H1 (cell line): ENCODE measurements around the gene GPR61. TPM values are rescaled to one million over a fixed set of nuclear protein-coding genes. Genes with fewer than 3 reads are reported as not detected.

Experiments
- CTCF ChIA-PET: fragments of 300-600 bp; sonication (Branson Sonifier 250); formaldehyde crosslinking; loops from one replicate; lab custom pipeline; 2021; ENCODE audit not compliant: partially characterized antibody; lab: Charles Lee
- POLR2A ChIA-PET: fragments of 300-600 bp; sonication (Branson Sonifier 250); formaldehyde crosslinking; loops from one replicate; lab custom pipeline; 2021; ENCODE audit warnings: inconsistent platforms; ENCODE audit not compliant: partially characterized antibody; lab: Charles Lee
- DNase-seq, 2 experiments: peaks; one replicate each; pipeline versions ENCODE4 v3.0.0 to v3.0.0-alpha.2; 2010 to 2022; ENCODE audit warnings: low spot score in 2 of 2, low read depth in 1 of 2, mixed read lengths in 1 of 2
- FAIRE-seq: peaks from 2 replicates; lab custom pipeline; 2011; peaks lifted over from hg19 to GRCh38; lab: Jason Lieb, UNC
- H2AFZ ChIP-seq: 2 replicates; pipeline ENCODE4 v1.8.1; 2012; ENCODE audit warnings: low read length, inconsistent platforms
- H2AK5ac ChIP-seq: 2 replicates; pipeline ENCODE4 v1.6.1; 2013; ENCODE audit warnings: low read depth, low read length
- H2BK120ac ChIP-seq: replicated peaks from 2 replicates; pipeline ENCODE3; 2013; ENCODE audit warnings: low read depth, low read length, inconsistent platforms
- H2BK12ac ChIP-seq: 2 replicates; pipeline ENCODE4 v1.6.1; 2013; ENCODE audit warnings: low read depth, low read length
- H2BK15ac ChIP-seq: 2 replicates; pipeline ENCODE4 v1.6.1; 2013; ENCODE audit warnings: low read length
- H2BK20ac ChIP-seq: 2 replicates; pipeline ENCODE4 v1.6.1; 2013; ENCODE audit warnings: low read length
- H2BK5ac ChIP-seq: 2 replicates; pipeline ENCODE4 v1.6.1; 2013; ENCODE audit warnings: low read depth, low read length
- H3K14ac ChIP-seq: 2 replicates; pipeline ENCODE4 v1.6.1; 2013; ENCODE audit warnings: inconsistent platforms; ENCODE audit not compliant: insufficient read length
- H3K18ac ChIP-seq: 2 replicates; pipeline ENCODE4 v1.6.1; 2013; ENCODE audit warnings: low read length; ENCODE audit errors: extremely low read depth
- H3K23ac ChIP-seq: 2 replicates; pipeline ENCODE4 v1.6.1; 2013; ENCODE audit warnings: inconsistent platforms; ENCODE audit not compliant: insufficient read length
- H3K23me2 ChIP-seq: 2 replicates; pipeline ENCODE4 v1.6.1; 2013; ENCODE audit warnings: low read depth, low read length
- H3K27ac ChIP-seq: 2 replicates; pipeline ENCODE4 v1.6.1; 2011; ENCODE audit warnings: low read depth, low read length, inconsistent platforms
- H3K27me3 ChIP-seq, 4 experiments: replicated peaks in 1 of 4; 1 replicate in 1 of 4; 2 replicates in 3 of 4; pipeline versions ENCODE4 v1.6.1 to v1.8.1; 2011 to 2013; ENCODE audit warnings: low read length in 3 of 4, mild to moderate bottlenecking in 3 of 4, inconsistent platforms in 2 of 4, mixed read lengths in 2 of 4, moderate library complexity in 1 of 4; ENCODE audit not compliant: control insufficient read depth in 3 of 4, insufficient read depth in 3 of 4; ENCODE audit errors: extremely low read depth in 1 of 4
- H3K36me3 ChIP-seq, 4 experiments: 2 replicates each; pipeline versions ENCODE4 v1.6.1 to v1.8.1; 2011 to 2013; ENCODE audit warnings: mild to moderate bottlenecking in 4 of 4, low read length in 3 of 4, moderate library complexity in 2 of 4, control low read depth in 1 of 4, inconsistent platforms in 1 of 4; ENCODE audit not compliant: insufficient read depth in 4 of 4, control insufficient read depth in 2 of 4
- H3K4ac ChIP-seq: replicated peaks from 2 replicates; pipeline ENCODE3; 2013; ENCODE audit warnings: low read length, low read depth, mixed read lengths, inconsistent platforms; ENCODE audit not compliant: insufficient read length
- H3K4me1 ChIP-seq, 4 experiments: replicated peaks in 1 of 4; 1 replicate in 1 of 4; 2 replicates in 3 of 4; pipeline versions ENCODE4 v1.6.1 to v1.8.1; 2011 to 2013; ENCODE audit warnings: low read length in 3 of 4, inconsistent platforms in 2 of 4, mixed read lengths in 1 of 4; ENCODE audit not compliant: insufficient read depth in 4 of 4, control insufficient read depth in 3 of 4
- H3K4me2 ChIP-seq, 2 experiments: 2 replicates each; pipeline versions ENCODE4 v1.6.1 to v1.8.1; 2011 to 2013; ENCODE audit warnings: low read depth in 2 of 2, low read length in 2 of 2, control low read depth in 1 of 2, inconsistent platforms in 1 of 2, mild to moderate bottlenecking in 1 of 2; ENCODE audit not compliant: insufficient read depth in 1 of 2
- H3K4me3 ChIP-seq, 4 experiments: fragments of 200-600, 300-600 bp in 1 of 4; sonication (generic), shearing (Covaris generic), sonication (Bioruptor Twin) in 1 of 4; 2 replicates each; pipeline versions ENCODE4 v1.5.1 to v1.8.1; 2011 to 2016; ENCODE audit warnings: low read length in 4 of 4, low read depth in 3 of 4, control low read depth in 2 of 4, inconsistent platforms in 2 of 4, mild to moderate bottlenecking in 2 of 4, mixed read lengths in 1 of 4, moderate library complexity in 1 of 4; ENCODE audit not compliant: insufficient read depth in 2 of 4; ENCODE audit errors: extremely low read depth in 1 of 4
- H3K56ac ChIP-seq: replicated peaks from 2 replicates; pipeline ENCODE3; 2013; ENCODE audit warnings: low read depth, mild to moderate bottlenecking, mixed read lengths, low read length, inconsistent platforms; ENCODE audit not compliant: insufficient read length
- H3K79me1 ChIP-seq: 2 replicates; pipeline ENCODE4 v1.6.1; 2013; ENCODE audit warnings: low read depth, low read length, control low read depth
- H3K79me2 ChIP-seq, 2 experiments: 2 replicates each; pipeline versions ENCODE4 v1.6.1 to v1.8.1; 2012 to 2013; ENCODE audit warnings: low read length in 2 of 2, mild to moderate bottlenecking in 2 of 2, inconsistent platforms in 1 of 2; ENCODE audit not compliant: insufficient read depth in 2 of 2, control insufficient read depth in 1 of 2
- H3K9ac ChIP-seq, 4 experiments: replicated peaks in 1 of 4; 1 replicate in 1 of 4; 2 replicates in 3 of 4; pipeline versions ENCODE4 v1.6.1 to v1.8.1; 2011 to 2013; ENCODE audit warnings: low read depth in 3 of 4, low read length in 3 of 4, control low read depth in 2 of 4, mild to moderate bottlenecking in 2 of 4, moderate library complexity in 2 of 4, inconsistent platforms in 1 of 4; ENCODE audit errors: extremely low read depth in 1 of 4
- H3K9me3 ChIP-seq, 2 experiments: 2 replicates each; pipeline versions ENCODE4 v1.6.1 to v1.8.1; 2012 to 2013; ENCODE audit warnings: mild to moderate bottlenecking in 2 of 2, moderate library complexity in 2 of 2, control low read depth in 1 of 2, inconsistent platforms in 1 of 2, low read depth in 1 of 2, low read length in 1 of 2, mixed read lengths in 1 of 2; ENCODE audit not compliant: insufficient read depth in 2 of 2
- H4K20me1 ChIP-seq, 2 experiments: replicated peaks in 1 of 2; 2 replicates each; pipeline versions ENCODE3 to v1.8.1; 2011 to 2013; ENCODE audit warnings: inconsistent platforms in 2 of 2, low read length in 2 of 2, mild to moderate bottlenecking in 1 of 2; ENCODE audit not compliant: insufficient read depth in 2 of 2, control insufficient read depth in 1 of 2
- H4K5ac ChIP-seq: 2 replicates; pipeline ENCODE4 v1.6.1; 2013; ENCODE audit warnings: low read length, low read depth, mixed read lengths, inconsistent platforms; ENCODE audit not compliant: insufficient read length
- H4K8ac ChIP-seq: 2 replicates; pipeline ENCODE4 v1.8.0; 2013; ENCODE audit warnings: mild to moderate bottlenecking, moderate library complexity, low read length, inconsistent platforms; ENCODE audit not compliant: insufficient read depth; ENCODE audit errors: extremely low read depth
- H4K91ac ChIP-seq: replicated peaks from 2 replicates; pipeline ENCODE3; 2013; ENCODE audit warnings: low read length, mixed read lengths, inconsistent platforms; ENCODE audit not compliant: insufficient read length
- SIX5 ChIP-seq: IDR thresholded peaks from 2 replicates; pipeline ENCODE4 v1.6.1; 2011; ENCODE audit warnings: mild to moderate bottlenecking, low read depth, low read length
- TBP ChIP-seq: IDR thresholded peaks from 2 replicates; pipeline ENCODE4 v1.6.1; 2011; ENCODE audit warnings: low read depth, low read length, improper control_type of control experiment
- WGBS, 2 experiments: shearing (Covaris generic) in 1 of 2; methylation state at CpG; one replicate each; pipeline versions ENCODE4 v1.1.6 to v1.1.7; 2013 to 2015; ENCODE audit warnings: low lambda C conversion rate in 2 of 2, mixed read lengths in 2 of 2, inconsistent platforms in 1 of 2, low coverage in 1 of 2, missing lambda C conversion rate in 1 of 2; ENCODE audit not compliant: insufficient replicate concordance in 2 of 2, insufficient coverage in 1 of 2, insufficient read length in 1 of 2; ENCODE audit errors: extremely low coverage in 1 of 2, missing lambda C conversion rate in 1 of 2; 5-methylcytosine and 5-hydroxymethylcytosine counted together
- polyA plus RNA-seq, 7 experiments: library from polyadenylated mRNA; depleted of rRNA in 3 of 7; stranded (reverse) in 5 of 7; unstranded in 2 of 7; fragments of >200 nt in 5 of 7; fragments of 200-250 nt in 2 of 7; gene quantifications; 1 replicate in 5 of 7; 2 replicates in 1 of 7; 4 replicates in 1 of 7; pipeline versions ENCODE4 v1.2.1 to v1.2.3, GENCODE V29; 2011 to 2013; ENCODE audit warnings: missing spikeins in 2 of 7, mixed read lengths in 2 of 7
- total RNA-seq: library from RNA; stranded (reverse); fragmentation: NEBNext Ultra II Directional; extraction: Animal tissue kit (Norgen Biotek cat#: 25700); gene quantifications from 2 replicates; pipeline ENCODE4 v1.2.1, GENCODE V29; 2021

Gene GPR61
- total and polyA plus RNA-seq, 2 of the 8 experiments (the other 6 are each of a cell fraction or from before 2014, with no cell fraction given) = 0.41 to 0.53 TPM

DNA sequence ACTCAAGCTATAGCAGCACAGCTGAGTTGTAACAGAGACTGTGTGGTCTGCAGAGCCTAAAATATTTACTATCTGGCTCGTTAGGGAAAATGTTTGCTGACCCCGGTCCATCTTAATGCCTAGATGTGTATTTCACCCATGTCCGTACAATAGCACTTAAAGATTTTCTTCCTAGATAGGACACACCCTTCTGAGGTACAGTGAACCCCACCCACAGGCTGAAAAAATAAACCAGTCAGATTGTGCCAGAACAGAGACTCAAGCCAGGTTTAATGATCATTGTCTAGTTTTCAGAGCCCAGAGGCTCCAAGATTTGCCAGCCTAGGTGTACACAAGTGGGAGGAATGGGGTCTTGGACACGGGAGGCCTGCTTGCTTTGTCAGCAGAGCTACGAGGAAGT lies 35.7 kb upstream of the GPR61 start:
- Histone ChIP-seq H4K5ac (no peak overlapping the region), H3K18ac (no peak overlapping the region), H3K79me2 (no peaks in the 10 kb centered on the region), H3K4me2 (no peak overlapping the region), H3K27ac (no peak overlapping the region), H4K8ac (no peak overlapping the region), H4K91ac (no peak overlapping the region), H3K79me1 (no peaks in the 10 kb centered on the region), H3K9me3 (no peaks in the 10 kb centered on the region), H4K20me1 (peaks cover 2 to 8% of the 10 kb centered on the region in 2 experiments), H2BK5ac (no peak overlapping the region), H2BK120ac (no peak overlapping the region), H2AK5ac (no peak overlapping the region), H2BK15ac (no peak overlapping the region), H3K4ac (no peak overlapping the region), H3K36me3 (peaks cover 0 to 2% (median 0%) of the 10 kb centered on the region in 4 experiments; a peak in 2 of 8 replicates), H2AFZ (no peak overlapping the region), H3K23ac (no peak overlapping the region), H3K14ac (no peak overlapping the region), H2BK20ac (no peak overlapping the region), H3K9ac (no peak overlapping the region), H3K4me3 (no peak overlapping the region), H3K23me2 (no peaks in the 10 kb centered on the region; the same call in 1 of the 2 replicates), H3K56ac (no peak overlapping the region), H3K27me3 (peaks cover 0 to 7% (median 6%) of the 10 kb centered on the region in 4 experiments; a peak in 3 of 7 replicates), H3K4me1 (peaks cover 0 to 2% (median under 1%) of the 10 kb centered on the region in 4 experiments; a peak in 2 of 7 replicates), H2BK12ac (no peak overlapping the region)
- ChIA-PET CTCF (interaction anchor here (1.0 to 43.7 kb wide), 6 partner anchors 5 to 136 kb away, joined by 4 to 1755 read pairs (median 335); partner anchors contain the start of genes AMIGO1, ATXN7L2, CYB561D1 and GNAI3), POLR2A (interaction anchor here (0.9 to 1.2 kb wide), 2 partner anchors 10 to 25 kb away, joined by 3 read pairs; no protein-coding TSS in a partner anchor)
- DNase-seq (no peak), FAIRE-seq (no peak)
- 83% methylated on average over 5 of the region's 5 CpGs; no CpG with 5 or more reads in 1 of the 2 experiments for WGBS, 2 experiments
- TF ChIP-seq SIX5 = no peak
- TF ChIP-seq TBP = no peak
